ENCODE data around the gene SLC43A1. TPM values are rescaled to one million over a fixed set of nuclear protein-coding genes. Genes with fewer than 3 reads are reported as not detected.

SLC43A1 gene
- total and polyA plus RNA-seq, 3 experiments from 2014 or later: 23.5 to 25.3 (median 24.2) TPM

DNA sequence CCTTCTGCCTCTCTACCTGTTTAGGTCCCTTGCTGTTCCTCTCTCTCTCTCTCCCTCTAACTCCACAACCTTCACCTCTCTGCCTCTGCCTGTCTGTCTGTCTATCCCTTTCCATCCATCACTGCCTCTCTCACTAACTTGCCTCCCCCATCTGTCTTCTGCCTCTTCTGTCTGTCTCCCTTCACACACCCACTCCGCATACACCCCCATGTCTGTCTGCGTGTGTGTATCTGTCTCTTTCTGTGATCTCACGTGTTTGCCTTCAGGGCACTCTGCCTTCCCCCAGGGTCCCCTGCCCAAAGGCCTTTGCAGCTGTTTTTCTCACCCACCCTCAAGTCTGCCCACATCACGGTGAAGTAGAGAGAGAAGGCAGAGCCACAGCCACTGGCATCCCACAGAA, 47.2 kb downstream of the SLC43A1 start:
- Mint-ChIP-seq H3K4me3 (no peak overlapping the region), H3K9me3 (no peaks in the 10 kb centered on the region), H3K27ac (peak overlapping the region in 1 of 8 donors; percentile 69), H3K4me1 (peaks cover 0 to 4% (median 3%) of the 10 kb centered on the region in 3 donors), H3K27me3 (peaks cover 0 to 4% of the 10 kb centered on the region in 2 donors), H3K36me3 (no peaks in the 10 kb centered on the region)
- H3K27me3 ChIP-seq (ENCODE audit: insufficient read depth, low read length, poor library complexity, severe bottlenecking): no peaks in the 10 kb centered on the region
- POLR2A ChIA-PET: no interaction called here
- H3K4me1 ChIP-seq (ENCODE audit: insufficient read depth, low read length): no peaks in the 10 kb centered on the region
- peak in 1 of 5 donors; percentile 16 for DNase-seq
- H3K36me3 ChIP-seq (ENCODE audit: insufficient read depth, low read length): no peaks in the 10 kb centered on the region
- no peak overlapping the region for H3K4me3 ChIP-seq (ENCODE audit: low read length)
- CTCF ChIA-PET: interaction anchor here (8.7 kb wide), 1 partner anchor 9 kb away, joined by 78 read pairs; the partner anchor contains the start of gene RTN4RL2
- no peak overlapping the region for H3K27ac ChIP-seq (ENCODE audit: low read depth, low read length)
- no peaks in the 10 kb centered on the region for H3K9me3 ChIP-seq (ENCODE audit: low read length)

DNA sequence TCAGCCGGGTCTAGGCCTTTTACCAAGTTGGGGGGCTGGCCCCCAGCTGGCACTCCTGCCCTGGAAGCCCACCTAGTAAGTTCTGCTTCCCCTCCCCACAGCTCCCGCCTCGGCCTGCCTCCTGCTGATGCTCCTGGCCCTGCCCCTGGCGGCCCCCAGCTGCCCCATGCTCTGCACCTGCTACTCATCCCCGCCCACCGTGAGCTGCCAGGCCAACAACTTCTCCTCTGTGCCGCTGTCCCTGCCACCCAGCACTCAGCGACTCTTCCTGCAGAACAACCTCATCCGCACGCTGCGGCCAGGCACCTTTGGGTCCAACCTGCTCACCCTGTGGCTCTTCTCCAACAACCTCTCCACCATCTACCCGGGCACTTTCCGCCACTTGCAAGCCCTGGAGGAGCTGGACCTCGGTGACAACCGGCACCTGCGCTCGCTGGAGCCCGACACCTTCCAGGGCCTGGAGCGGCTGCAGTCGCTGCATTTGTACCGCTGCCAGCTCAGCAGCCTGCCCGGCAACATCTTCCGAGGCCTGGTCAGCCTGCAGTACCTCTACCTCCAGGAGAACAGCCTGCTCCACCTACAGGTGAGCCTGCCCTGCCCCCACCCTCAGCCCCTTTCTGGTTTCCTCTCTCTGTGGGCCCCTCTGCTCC, 47.9 kb downstream of the SLC43A1 start:
- peak in 1 of 5 donors; percentile 42 for DNase-seq
- Mint-ChIP-seq H3K36me3 (no peaks in the 10 kb centered on the region), H3K4me1 (peaks cover 0 to 6% (median 5%) of the 10 kb centered on the region in 3 donors), H3K27me3 (peaks cover 0 to 7% of the 10 kb centered on the region in 2 donors), H3K9me3 (no peaks in the 10 kb centered on the region), H3K4me3 (no peak overlapping the region), H3K27ac (no peak overlapping the region)
- H3K27me3 ChIP-seq (ENCODE audit: insufficient read depth, low read length, poor library complexity, severe bottlenecking): no peaks in the 10 kb centered on the region
- no peak overlapping the region for H3K27ac ChIP-seq (ENCODE audit: low read depth, low read length)
- POLR2A ChIA-PET: no interaction called here
- H3K36me3 ChIP-seq (ENCODE audit: insufficient read depth, low read length): no peaks in the 10 kb centered on the region
- H3K4me3 ChIP-seq (ENCODE audit: low read length): no peak overlapping the region
- CTCF ChIA-PET: interaction anchor here (8.7 kb wide), 1 partner anchor 9 kb away, joined by 78 read pairs; the partner anchor contains the start of gene RTN4RL2
- no peaks in the 10 kb centered on the region for H3K4me1 ChIP-seq (ENCODE audit: insufficient read depth, low read length)
- no peaks in the 10 kb centered on the region for H3K9me3 ChIP-seq (ENCODE audit: low read length)

DNA sequence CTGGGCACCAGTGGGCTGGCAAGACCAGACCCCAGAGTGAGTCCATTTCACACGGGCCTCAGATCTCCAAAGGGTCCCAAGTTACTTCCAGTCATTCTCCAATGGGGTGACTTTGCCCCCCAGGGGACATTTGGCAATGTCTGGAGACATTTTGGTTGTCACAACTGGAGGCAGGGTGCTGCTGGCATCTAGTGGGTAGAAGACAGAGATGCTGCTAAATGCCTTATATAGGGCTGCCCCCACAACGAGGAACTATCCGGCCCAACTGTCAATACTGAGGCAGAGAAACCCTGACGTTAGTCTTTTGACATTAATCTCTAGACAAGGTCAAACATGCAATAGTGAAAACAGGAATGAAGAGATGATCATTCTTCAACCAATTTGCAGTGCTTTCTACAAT, 48.8 kb downstream of the SLC43A1 start:
- no peak overlapping the region for H3K27ac Mint-ChIP-seq
- no peaks in the 10 kb centered on the region for H3K36me3 Mint-ChIP-seq
- H3K27me3 ChIP-seq (ENCODE audit: insufficient read depth, low read length, poor library complexity, severe bottlenecking): no peaks in the 10 kb centered on the region
- peaks cover 0 to 9% (median 6%) of the 10 kb centered on the region in 3 donors for H3K4me1 Mint-ChIP-seq
- H3K9me3 Mint-ChIP-seq: no peaks in the 10 kb centered on the region
- no peaks in the 10 kb centered on the region for H3K4me1 ChIP-seq (ENCODE audit: insufficient read depth, low read length)
- no peaks in the 10 kb centered on the region for H3K36me3 ChIP-seq (ENCODE audit: insufficient read depth, low read length)
- peaks cover 0 to 9% of the 10 kb centered on the region in 2 donors for H3K27me3 Mint-ChIP-seq
- no peak overlapping the region for H3K4me3 ChIP-seq (ENCODE audit: low read length)
- peak in 1 of 5 donors; percentile 39 for DNase-seq
- POLR2A ChIA-PET: interaction anchor here (1.0 kb wide), 1 partner anchor 8 kb away, joined by 4 read pairs; no protein-coding TSS in a partner anchor
- H3K9me3 ChIP-seq (ENCODE audit: low read length): no peaks in the 10 kb centered on the region
- no peak overlapping the region for H3K27ac ChIP-seq (ENCODE audit: low read depth, low read length)
- CTCF ChIA-PET: no interaction called here
- H3K4me3 Mint-ChIP-seq: no peak overlapping the region

DNA sequence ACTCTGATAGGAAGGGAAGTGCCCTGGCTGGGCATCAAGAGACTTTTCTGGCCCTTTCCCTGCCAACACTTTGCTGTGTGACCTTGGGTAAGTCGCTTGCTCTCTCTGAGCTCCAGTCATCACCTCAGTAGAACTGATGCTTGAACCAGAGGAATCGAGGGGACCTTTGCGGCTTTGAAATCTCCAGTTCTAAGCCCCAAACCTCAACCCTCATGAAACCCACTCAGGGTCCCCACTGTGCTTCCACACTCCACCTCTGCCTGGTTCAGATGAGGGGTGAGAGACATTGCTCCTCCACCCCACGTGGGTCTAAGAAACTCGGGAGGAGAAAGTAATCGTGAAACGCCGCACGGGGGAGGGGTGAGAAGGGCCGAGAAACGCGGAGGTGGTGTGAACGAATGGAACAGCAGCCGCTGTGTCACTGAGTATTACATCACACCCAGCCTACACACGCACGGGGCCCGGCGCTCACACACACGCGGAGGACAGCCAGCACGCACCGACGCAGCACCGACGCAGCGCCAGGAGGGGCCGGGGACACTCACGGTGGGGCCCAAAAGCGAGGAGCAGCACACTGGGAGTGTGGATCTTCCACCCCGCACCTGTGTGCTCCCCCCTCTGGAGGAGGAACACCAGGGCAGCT, 50.8 kb downstream of the SLC43A1 start:
- H3K4me1 ChIP-seq (ENCODE audit: insufficient read depth, low read length): peaks cover 5% of the 10 kb centered on the region
- peaks cover 8 to 14% of the 10 kb centered on the region in 2 donors for H3K27me3 Mint-ChIP-seq
- peaks cover 4% of the 10 kb centered on the region for H3K27me3 ChIP-seq (ENCODE audit: insufficient read depth, low read length, poor library complexity, severe bottlenecking)
- ChIA-PET CTCF (interaction anchor here (0.7 to 1.3 kb wide), 5 partner anchors 27 to 177 kb away, joined by 3 to 4 read pairs (median 3); no protein-coding TSS in a partner anchor), POLR2A (no interaction called here)
- no peak overlapping the region for H3K4me3 ChIP-seq (ENCODE audit: low read length)
- no peak for DNase-seq
- H3K4me3 Mint-ChIP-seq: no peak overlapping the region
- H3K27ac Mint-ChIP-seq: no peak overlapping the region
- H3K36me3 Mint-ChIP-seq: no peaks in the 10 kb centered on the region
- peaks cover 5 to 18% (median 16%) of the 10 kb centered on the region in 3 donors for H3K4me1 Mint-ChIP-seq
- H3K9me3 Mint-ChIP-seq: no peaks in the 10 kb centered on the region
- no peaks in the 10 kb centered on the region for H3K9me3 ChIP-seq (ENCODE audit: low read length)
- no peaks in the 10 kb centered on the region for H3K36me3 ChIP-seq (ENCODE audit: insufficient read depth, low read length)
- H3K27ac ChIP-seq (ENCODE audit: low read depth, low read length): no peak overlapping the region

DNA sequence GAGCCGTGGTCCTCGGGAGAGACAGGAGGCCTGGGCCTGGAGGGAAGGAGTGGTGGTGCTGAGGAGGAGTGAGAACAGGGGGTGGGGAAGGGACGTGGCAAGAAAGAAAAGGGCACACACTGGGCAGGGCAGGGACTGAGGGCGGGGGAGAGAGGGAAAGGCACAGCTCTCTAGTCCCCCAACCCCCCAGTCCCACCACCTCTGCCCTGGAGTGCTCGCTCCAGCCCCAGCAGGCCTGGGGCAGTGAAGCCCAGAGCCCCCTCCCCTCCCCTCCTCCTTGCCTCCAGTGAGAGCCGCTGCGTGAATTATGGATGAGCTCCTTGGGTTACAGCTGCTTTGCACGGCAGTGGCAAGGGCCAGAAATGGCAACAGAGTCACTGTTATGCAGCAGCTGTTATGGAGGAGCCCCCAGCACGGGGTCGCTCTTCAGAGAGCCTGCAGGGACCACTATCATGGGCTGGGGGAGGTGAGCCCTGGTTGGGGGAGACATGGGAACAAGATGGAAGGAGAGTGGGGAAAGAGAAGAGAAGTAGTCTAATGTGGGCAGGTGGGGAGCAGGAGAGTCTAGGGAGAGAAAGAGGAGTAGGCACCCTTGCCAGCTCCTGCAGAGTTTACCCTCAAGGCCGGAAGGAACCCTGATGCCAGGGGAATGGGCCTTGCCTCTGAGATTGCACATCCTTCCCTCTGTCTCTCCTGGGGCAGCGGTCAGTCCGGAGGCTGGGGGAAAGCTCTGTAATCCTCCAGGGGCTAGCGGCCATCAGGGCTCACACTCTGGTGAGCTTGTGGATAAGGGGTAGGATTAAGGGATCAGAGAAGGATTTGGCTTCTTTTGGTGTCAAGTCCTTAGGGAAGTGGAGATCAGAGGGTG, 51.6 kb downstream of the SLC43A1 start:
- peaks cover 0 to 1% (median 0%) of the 10 kb centered on the region in 3 donors for H3K36me3 Mint-ChIP-seq
- H3K4me3 Mint-ChIP-seq: no peak overlapping the region
- no peaks in the 10 kb centered on the region for H3K9me3 Mint-ChIP-seq
- POLR2A ChIA-PET: no interaction called here
- H3K4me1 Mint-ChIP-seq: peaks cover 11 to 23% (median 21%) of the 10 kb centered on the region in 3 donors
- H3K4me1 ChIP-seq (ENCODE audit: insufficient read depth, low read length): peaks cover 12% of the 10 kb centered on the region
- no peak overlapping the region for H3K27ac ChIP-seq (ENCODE audit: low read depth, low read length)
- no peaks in the 10 kb centered on the region for H3K36me3 ChIP-seq (ENCODE audit: insufficient read depth, low read length)
- H3K9me3 ChIP-seq (ENCODE audit: low read length): no peaks in the 10 kb centered on the region
- peak overlapping the region in 2 of 8 donors; percentile 13 to 21 for H3K27ac Mint-ChIP-seq
- H3K27me3 ChIP-seq (ENCODE audit: insufficient read depth, low read length, poor library complexity, severe bottlenecking): peaks cover 9% of the 10 kb centered on the region
- DNase-seq: no peak
- H3K27me3 Mint-ChIP-seq: peaks cover 14 to 20% of the 10 kb centered on the region in 2 donors
- CTCF ChIA-PET: interaction anchor here (0.8 to 8.4 kb wide), 5 partner anchors 17 to 122 kb away, joined by 3 to 151 read pairs (median 3); no protein-coding TSS in a partner anchor
- H3K4me3 ChIP-seq (ENCODE audit: low read length): no peak overlapping the region

DNA sequence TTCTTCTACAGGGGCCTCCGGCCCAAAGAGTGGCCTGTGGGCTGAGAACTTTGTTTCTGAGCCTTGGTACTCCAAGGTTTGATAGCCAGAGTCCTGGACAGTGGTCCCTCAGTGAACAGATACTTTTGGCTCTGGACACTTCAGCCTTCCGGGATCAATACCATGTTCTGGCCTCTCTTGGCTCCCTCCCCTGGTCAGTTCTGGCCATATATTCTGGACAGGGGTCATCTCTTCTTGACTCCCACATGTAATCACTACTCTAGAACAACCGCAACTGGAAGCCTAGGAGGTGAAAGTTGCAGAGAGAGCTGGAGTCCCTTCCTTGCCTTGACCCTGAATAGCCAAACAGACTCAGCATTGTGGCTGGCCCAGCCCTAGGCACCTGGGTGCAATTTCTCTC, 52.9 kb downstream of the SLC43A1 start:
- H3K27ac ChIP-seq (ENCODE audit: low read depth, low read length): no peak overlapping the region
- H3K4me1 ChIP-seq (ENCODE audit: insufficient read depth, low read length): peaks cover 25% of the 10 kb centered on the region
- Mint-ChIP-seq H3K36me3 (peaks cover 0 to 2% (median 0%) of the 10 kb centered on the region in 3 donors), H3K4me3 (peak overlapping the region; percentile 4 to 78 (median 63)), H3K27me3 (peaks cover 22 to 23% of the 10 kb centered on the region in 2 donors), H3K4me1 (peaks cover 20 to 35% (median 30%) of the 10 kb centered on the region in 3 donors), H3K9me3 (no peaks in the 10 kb centered on the region), H3K27ac (peak overlapping the region in 2 of 8 donors; percentile 37 to 52)
- POLR2A ChIA-PET: no interaction called here
- H3K27me3 ChIP-seq (ENCODE audit: insufficient read depth, low read length, poor library complexity, severe bottlenecking): peaks cover 19% of the 10 kb centered on the region
- DNase-seq: no peak
- CTCF ChIA-PET: interaction anchor here (1.4 to 8.4 kb wide), 4 partner anchors 9 to 65 kb away, joined by 3 to 151 read pairs (median 43); no protein-coding TSS in a partner anchor
- no peak overlapping the region for H3K4me3 ChIP-seq (ENCODE audit: low read length)
- H3K36me3 ChIP-seq (ENCODE audit: insufficient read depth, low read length): no peaks in the 10 kb centered on the region
- H3K9me3 ChIP-seq (ENCODE audit: low read length): no peaks in the 10 kb centered on the region

DNA sequence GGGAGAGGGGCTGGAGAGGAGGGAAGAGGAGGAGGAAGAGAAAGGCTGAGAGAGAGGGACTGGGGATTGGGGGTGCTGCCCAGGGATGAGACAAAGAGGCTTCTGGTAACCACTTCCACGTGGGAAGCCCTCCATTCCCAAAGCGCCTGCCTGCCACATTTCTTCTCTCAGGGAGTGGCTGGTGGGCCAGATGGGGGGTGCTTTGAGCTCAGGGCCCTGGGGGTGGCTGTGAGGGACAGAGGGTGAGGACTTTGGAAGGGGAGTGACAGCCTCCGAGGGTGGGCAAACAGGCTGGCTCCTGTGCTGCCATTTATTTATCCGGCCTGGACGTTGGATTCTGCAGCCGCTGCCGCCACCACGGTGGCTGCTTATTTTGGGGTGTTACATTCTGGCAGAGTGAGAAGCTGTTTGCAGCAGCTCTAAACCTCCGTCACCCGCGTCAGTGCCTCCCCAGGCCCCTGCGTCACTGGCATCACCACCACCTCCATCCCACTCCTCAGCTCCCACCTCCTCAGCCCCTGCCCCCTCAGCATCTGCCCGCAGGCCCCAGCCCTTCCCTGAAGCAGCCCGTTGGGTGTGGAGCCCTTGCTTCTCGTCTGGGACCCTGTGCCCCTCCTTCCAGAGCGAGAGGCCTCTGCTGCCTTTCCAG, 53.5 kb downstream of the SLC43A1 start:
- Mint-ChIP-seq H3K36me3 (peaks cover 0 to 2% (median 0%) of the 10 kb centered on the region in 3 donors), H3K4me1 (peaks cover 26 to 41% (median 33%) of the 10 kb centered on the region in 3 donors), H3K4me3 (peak overlapping the region in 4 of 7 donors; percentile 46 to 66 (median 60)), H3K27ac (no peak overlapping the region), H3K27me3 (peaks cover 27 to 29% of the 10 kb centered on the region in 2 donors), H3K9me3 (no peaks in the 10 kb centered on the region)
- CTCF ChIA-PET: interaction anchor here (1.4 to 8.4 kb wide), 6 partner anchors 9 to 66 kb away, joined by 3 to 151 read pairs (median 66); partner anchors contain the start of genes SLC43A1 and TIMM10
- POLR2A ChIA-PET: no interaction called here
- peak in 1 of 5 donors; percentile 46 for DNase-seq
- Histone ChIP-seq H3K27me3 (ENCODE audit: insufficient read depth, low read length, poor library complexity, severe bottlenecking) (peaks cover 24% of the 10 kb centered on the region), H3K36me3 (ENCODE audit: insufficient read depth, low read length) (no peaks in the 10 kb centered on the region), H3K4me1 (ENCODE audit: insufficient read depth, low read length) (peaks cover 29% of the 10 kb centered on the region), H3K4me3 (ENCODE audit: low read length) (no peak overlapping the region), H3K9me3 (ENCODE audit: low read length) (no peaks in the 10 kb centered on the region), H3K27ac (ENCODE audit: low read depth, low read length) (no peak overlapping the region)

Data from CD8-positive, alpha-beta memory T cell (primary cell).